BJ (cell line): ENCODE results near the gene RAB35. TPM values are rescaled to one million over a fixed set of nuclear protein-coding genes. Genes with fewer than 3 reads are reported as not detected.

Experiments
- CTCF ChIA-PET: fragments of 350-600 bp; formaldehyde crosslinking; extraction: SDS; loops from one replicate; lab custom pipeline; 2021; ENCODE audit warnings: antibody characterized with exemption, inconsistent platforms; lab: Yijun Ruan, JAX
- POLR2A ChIA-PET: fragments of 300-600 bp; sonication (Branson Sonifier 250); formaldehyde crosslinking; extraction: SDS; loops from one replicate; lab custom pipeline; 2021; ENCODE audit warnings: antibody characterized with exemption; lab: Charles Lee
- DNase-seq: peaks from one replicate; pipeline ENCODE4 v3.0.0-alpha.2; 2011; ENCODE audit warnings: low read depth
- H3K27me3 ChIP-seq: 2 replicates; pipeline ENCODE4 v1.6.0; 2011; ENCODE audit warnings: low read length; ENCODE audit not compliant: control insufficient read depth, insufficient read depth
- H3K36me3 ChIP-seq: 2 replicates; pipeline ENCODE4 v1.5.1; 2011; ENCODE audit warnings: low read length; ENCODE audit not compliant: control insufficient read depth, insufficient read depth
- H3K4me3 ChIP-seq: 2 replicates; pipeline ENCODE4 v1.5.1; 2011; ENCODE audit warnings: low read depth, mild to moderate bottlenecking, control low read depth, low read length
- CTCF ChIP-seq: IDR thresholded peaks from 2 replicates; pipeline ENCODE4 v1.5.1; 2011; ENCODE audit warnings: low read depth, mild to moderate bottlenecking, control low read depth, inconsistent platforms, low read length, moderate library complexity; ENCODE audit not compliant: insufficient read depth
- polyA plus RNA-seq: library from polyadenylated mRNA; depleted of rRNA; stranded (reverse); fragments of >200 nt; gene quantifications from 2 replicates; pipeline ENCODE4 v1.2.3, GENCODE V29; 2011

The RAB35 gene
- polyA plus RNA-seq, 1 experiment = 50.3 TPM

GRCh38 chr12:120062976-120063579, 53.5 kb downstream of the RAB35 start:
- no peaks in the 10 kb centered on the region for H3K36me3 ChIP-seq
- DNase-seq = no peak
- CTCF ChIA-PET = interaction anchor here (0.9 kb wide), 1 partner anchor 24 kb away, joined by 3 read pairs; no protein-coding TSS in a partner anchor
- POLR2A ChIA-PET = no interaction called here
- peaks cover 28% of the 10 kb centered on the region for H3K27me3 ChIP-seq
- no peak for TF ChIP-seq CTCF
- H3K4me3 ChIP-seq = no peak overlapping the region

GRCh38 chr12:120061575-120062214, 54.9 kb downstream of the RAB35 start:
- no peak for DNase-seq
- Histone ChIP-seq H3K36me3 (no peaks in the 10 kb centered on the region), H3K27me3 (peaks cover 26% of the 10 kb centered on the region), H3K4me3 (no peak overlapping the region)
- ChIA-PET CTCF (no interaction called here), POLR2A (no interaction called here)
- TF ChIP-seq CTCF = no peak

- TF ChIP-seq CTCF = no peak
- Histone ChIP-seq H3K36me3 (no peaks in the 10 kb centered on the region), H3K27me3 (peaks cover 22% of the 10 kb centered on the region), H3K4me3 (no peak overlapping the region)
- CTCF ChIA-PET = no interaction called here
- POLR2A ChIA-PET = no interaction called here
- no peak for DNase-seq
Observed at GRCh38 chr12:120060717-120061116, 55.8 kb downstream of the RAB35 start.

DNA sequence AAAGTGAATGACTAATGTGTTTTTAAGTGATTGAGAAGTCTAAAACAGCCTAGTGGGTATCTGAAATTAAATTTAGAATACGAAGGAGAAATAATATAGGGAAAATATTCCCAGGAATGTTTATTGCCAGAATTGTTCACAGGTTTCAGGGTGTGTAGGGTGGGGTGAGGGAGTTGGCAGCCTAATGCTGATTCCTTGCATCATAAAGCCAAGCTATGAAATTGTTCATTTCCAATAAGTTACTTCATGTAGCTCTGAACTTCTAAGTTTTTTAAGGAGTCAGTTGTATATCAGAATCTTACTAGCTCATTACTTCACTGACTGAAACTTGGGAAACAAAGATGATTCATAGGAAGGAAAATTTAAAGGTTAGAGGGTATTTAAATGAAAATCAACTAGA, 56.4 kb downstream of the RAB35 start:
- no peak for TF ChIP-seq CTCF
- H3K27me3 ChIP-seq = peaks cover 22% of the 10 kb centered on the region
- no peak for DNase-seq
- H3K36me3 ChIP-seq = no peaks in the 10 kb centered on the region
- ChIA-PET POLR2A (no interaction called here), CTCF (no interaction called here)
- no peak overlapping the region for H3K4me3 ChIP-seq

GRCh38 chr12:120056739-120057138, 59.8 kb downstream of the RAB35 start:
- POLR2A ChIA-PET = no interaction called here

More at GRCh38 chr12:120056739-120057138, 59.8 kb downstream of the RAB35 start:
- Histone ChIP-seq H3K36me3 (no peaks in the 10 kb centered on the region), H3K27me3 (peaks cover 4% of the 10 kb centered on the region), H3K4me3 (no peak overlapping the region)
- CTCF ChIA-PET = no interaction called here
- no peak for DNase-seq
- no peak for TF ChIP-seq CTCF
